SK-N-SH (cell line): ENCODE measurements around the gene C16orf74. TPM values are rescaled to one million over a fixed set of nuclear protein-coding genes. Genes with fewer than 3 reads are reported as not detected.

Experiments
- CTCF ChIA-PET: fragments of 300-600, 350-600 bp; formaldehyde crosslinking; extraction: SDS; loops from one replicate; lab custom pipeline; 2021; lab: Yijun Ruan, JAX
- POLR2A ChIA-PET: fragments of 350-600 bp; sonication (Branson Sonifier 250); formaldehyde crosslinking; extraction: SDS; loops from one replicate; lab custom pipeline; 2020; ENCODE audit warnings: antibody characterized with exemption, inconsistent platforms; lab: Yijun Ruan, JAX
- DNase-seq: peaks from one replicate; pipeline ENCODE4 v3.0.0; 2012
- H2AFZ ChIP-seq: fragments of 200-600 bp; sonication (generic); 2 replicates; pipeline ENCODE4 v1.8.1; 2016; ENCODE audit warnings: antibody characterized with exemption, mild to moderate bottlenecking, low read depth
- H3F3A ChIP-seq: fragments of 200-600 bp; sonication (generic); replicated peaks from 2 replicates; pipeline ENCODE3; 2016; ENCODE audit warnings: antibody characterized with exemption, mild to moderate bottlenecking; ENCODE audit not compliant: insufficient read depth
- H3K27ac ChIP-seq, 2 experiments: fragments of 200-500 bp in 1 of 2; fragments of 200-600 bp in 1 of 2; sonication (Bioruptor generic) in 1 of 2; sonication (generic), shearing (Covaris generic) in 1 of 2; 2 replicates each; pipeline versions ENCODE4 v1.5.1 to v1.6.1; 2014 to 2016; ENCODE audit warnings: low read depth in 2 of 2, inconsistent platforms in 1 of 2, low read length in 1 of 2, mild to moderate bottlenecking in 1 of 2, mixed read lengths in 1 of 2
- H3K27me3 ChIP-seq: fragments of 200-600 bp; sonication (generic), shearing (Covaris generic); 2 replicates; pipeline ENCODE4 v1.6.1; 2016; ENCODE audit warnings: mixed run types; ENCODE audit not compliant: insufficient read depth
- H3K36me3 ChIP-seq, 2 experiments: fragments of 200-500 bp in 1 of 2; fragments of 200-600 bp in 1 of 2; sonication (Bioruptor generic) in 1 of 2; sonication (generic) in 1 of 2; replicated peaks in 1 of 2; 2 replicates each; pipeline versions ENCODE3 to v1.5.1; 2014 to 2016; ENCODE audit warnings: low read length in 1 of 2, mild to moderate bottlenecking in 1 of 2; ENCODE audit not compliant: insufficient read depth in 2 of 2, control insufficient read depth in 1 of 2
- H3K4me1 ChIP-seq, 2 experiments: fragments of 200-500 bp in 1 of 2; fragments of 200-600 bp in 1 of 2; sonication (Bioruptor generic) in 1 of 2; sonication (generic), shearing (Covaris generic) in 1 of 2; 2 replicates each; pipeline versions ENCODE4 v1.5.1 to v1.6.1; 2014 to 2016; ENCODE audit warnings: low read depth in 1 of 2, low read length in 1 of 2, mixed run types in 1 of 2; ENCODE audit not compliant: insufficient read depth in 2 of 2, control insufficient read depth in 1 of 2
- H3K4me2 ChIP-seq: fragments of 200-600 bp; sonication (generic), shearing (Covaris generic); 2 replicates; pipeline ENCODE4 v1.6.1; 2017; ENCODE audit warnings: mixed run types
- H3K4me3 ChIP-seq, 2 experiments: fragments of 200-500 bp in 1 of 2; fragments of 200-600 bp in 1 of 2; sonication (Bioruptor generic) in 1 of 2; sonication (generic), shearing (Covaris generic) in 1 of 2; 2 replicates each; pipeline versions ENCODE4 v1.5.1 to v1.8.1; 2014 to 2016; ENCODE audit warnings: low read depth in 2 of 2, inconsistent platforms in 1 of 2, low read length in 1 of 2, mild to moderate bottlenecking in 1 of 2, mixed read lengths in 1 of 2, moderate library complexity in 1 of 2
- H3K79me2 ChIP-seq: fragments of 200-600 bp; sonication (generic); 2 replicates; pipeline ENCODE4 v1.8.1; 2017; ENCODE audit warnings: mild to moderate bottlenecking; ENCODE audit not compliant: insufficient read depth
- H3K9ac ChIP-seq: fragments of 200-600 bp; sonication (generic); 2 replicates; pipeline ENCODE4 v1.6.1; 2017; ENCODE audit warnings: mixed run types
- H3K9me2 ChIP-seq: fragments of 200-600 bp; sonication (generic); 2 replicates; pipeline ENCODE4 v1.6.1; 2017; ENCODE audit warnings: mixed run types
- H3K9me3 ChIP-seq: fragments of 200-600 bp; sonication (generic); 2 replicates; pipeline ENCODE4 v1.6.1; 2017; ENCODE audit warnings: mixed run types, mild to moderate bottlenecking, moderate library complexity
- H4K20me1 ChIP-seq: fragments of 200-600 bp; sonication (generic); 2 replicates; pipeline ENCODE4 v1.6.1; 2017; ENCODE audit warnings: mild to moderate bottlenecking, mixed run types; ENCODE audit not compliant: insufficient read depth
- CHD2 ChIP-seq: fragments of 150-350 bp; IDR thresholded peaks from 2 replicates; pipeline ENCODE4 v1.6.1; 2018; ENCODE audit warnings: low read length; ENCODE audit not compliant: partially characterized antibody
- EZH2phosphoT487 ChIP-seq: fragments of 200-600 bp; sonication (generic); IDR thresholded peaks from 2 replicates; pipeline ENCODE4 v1.6.1; 2017; ENCODE audit warnings: low read depth, mixed run types, mild to moderate bottlenecking, antibody characterized with exemption, moderate library complexity, borderline replicate concordance
- FOSL2 ChIP-seq: IDR thresholded peaks from 2 replicates; pipeline ENCODE4 v1.4.0; 2012; ENCODE audit warnings: low read depth, mild to moderate bottlenecking, moderate library complexity, borderline replicate concordance
- FOXJ3 ChIP-seq: sonication (generic); formaldehyde crosslinking; IDR thresholded peaks from 2 replicates; pipeline ENCODE4 v1.5.1; 2020; ENCODE audit warnings: mild to moderate bottlenecking, missing genetic modification reagents
- GABPA ChIP-seq: IDR thresholded peaks from 2 replicates; pipeline ENCODE4 v1.4.0; 2012; ENCODE audit warnings: low read depth, mild to moderate bottlenecking
- GATA2 ChIP-seq: sonication (generic); formaldehyde crosslinking; IDR thresholded peaks from 2 replicates; pipeline ENCODE4 v1.5.0; 2020; ENCODE audit warnings: mild to moderate bottlenecking, missing genetic modification reagents
- MAX ChIP-seq: IDR thresholded peaks from 2 replicates; pipeline ENCODE4 v1.4.0; 2012; ENCODE audit warnings: low read depth
- MEF2A ChIP-seq: IDR thresholded peaks from 2 replicates; pipeline ENCODE4 v1.4.0; 2012; ENCODE audit warnings: low read depth, borderline replicate concordance
- PBX3 ChIP-seq: IDR thresholded peaks from 2 replicates; pipeline ENCODE4; 2012
- RAD21 ChIP-seq: IDR thresholded peaks from 2 replicates; pipeline ENCODE4 v1.6.1; 2012; ENCODE audit warnings: mild to moderate bottlenecking, low read length
- REST ChIP-seq: IDR thresholded peaks from 2 replicates; pipeline ENCODE4 v1.6.1; 2012; ENCODE audit warnings: mild to moderate bottlenecking, low read depth, low read length, moderate library complexity
- SIN3A ChIP-seq: IDR thresholded peaks from 2 replicates; pipeline ENCODE4 v1.6.1; 2012; ENCODE audit warnings: low read depth, mild to moderate bottlenecking, low read length, moderate library complexity, borderline replicate concordance
- TAF1 ChIP-seq: IDR thresholded peaks from 2 replicates; pipeline ENCODE4 v1.6.1; 2012; ENCODE audit warnings: low read depth, mild to moderate bottlenecking, low read length, moderate library complexity, borderline replicate concordance
- TCF12 ChIP-seq: IDR thresholded peaks from 2 replicates; pipeline ENCODE4 v1.4.0; 2012
- WGBS: methylation state at CpG from one replicate; pipeline ENCODE4 v1.1.6; 2017; ENCODE audit warnings: low lambda C conversion rate; 5-methylcytosine and 5-hydroxymethylcytosine counted together
- polyA plus RNA-seq, 3 experiments: library from polyadenylated mRNA; depleted of rRNA; stranded (reverse); fragments of >200 nt; gene quantifications; 2 replicates each; pipeline ENCODE4 v1.2.3, GENCODE V29; 2012

C16orf74 gene
- polyA plus RNA-seq, 1 of the 3 experiments (the other 2 are of a cell fraction), result 27.2 TPM

- Histone ChIP-seq H3K27me3 (no peaks in the 10 kb centered on the region), H3K9me3 (no peaks in the 10 kb centered on the region), H3K4me2 (no peak overlapping the region), H3K9ac (no peak overlapping the region), H3F3A (no peaks in the 10 kb centered on the region), H3K27ac (no peak overlapping the region), H3K9me2 (no peaks in the 10 kb centered on the region), H2AFZ (no peak overlapping the region), H3K79me2 (no peaks in the 10 kb centered on the region), H3K36me3 (no peaks in the 10 kb centered on the region), H4K20me1 (no peaks in the 10 kb centered on the region), H3K4me1 (peaks cover 0 to 4% of the 10 kb centered on the region in 2 experiments; a peak in 2 of 4 replicates), H3K4me3 (no peak overlapping the region)
- 66% methylated on average over 13 of the region's 24 CpGs for WGBS
- ChIA-PET CTCF (interaction anchor here (0.6 to 3.5 kb wide), 4 partner anchors 9 to 131 kb away, joined by 3 to 15 read pairs (median 3); no protein-coding TSS in a partner anchor), POLR2A (no interaction called here)
- TF ChIP-seq GABPA (no peak), GATA2 (CRISPR knock-in tag) (no peak), RAD21 (no peak), CHD2 (no peak), EZH2phosphoT487 (no peak), MEF2A (no peak), FOXJ3 (no peak), REST (no peak), TAF1 (no peak), PBX3 (no peak), FOSL2 (no peak), TCF12 (no peak), MAX (no peak), SIN3A (no peak)
- DNase-seq, result no peak
These were observed 55.4 kb downstream of the C16orf74 start for GRCh38 chr16:85695196-85696128.
